ENCODE results near the gene GALNT9.
"Not testable (repeated sequence)": the region's sequence is repeated elsewhere in the genome, so short reads cannot be mapped to it uniquely, and the experiment has no call there.

GALNT9 gene

DNA sequence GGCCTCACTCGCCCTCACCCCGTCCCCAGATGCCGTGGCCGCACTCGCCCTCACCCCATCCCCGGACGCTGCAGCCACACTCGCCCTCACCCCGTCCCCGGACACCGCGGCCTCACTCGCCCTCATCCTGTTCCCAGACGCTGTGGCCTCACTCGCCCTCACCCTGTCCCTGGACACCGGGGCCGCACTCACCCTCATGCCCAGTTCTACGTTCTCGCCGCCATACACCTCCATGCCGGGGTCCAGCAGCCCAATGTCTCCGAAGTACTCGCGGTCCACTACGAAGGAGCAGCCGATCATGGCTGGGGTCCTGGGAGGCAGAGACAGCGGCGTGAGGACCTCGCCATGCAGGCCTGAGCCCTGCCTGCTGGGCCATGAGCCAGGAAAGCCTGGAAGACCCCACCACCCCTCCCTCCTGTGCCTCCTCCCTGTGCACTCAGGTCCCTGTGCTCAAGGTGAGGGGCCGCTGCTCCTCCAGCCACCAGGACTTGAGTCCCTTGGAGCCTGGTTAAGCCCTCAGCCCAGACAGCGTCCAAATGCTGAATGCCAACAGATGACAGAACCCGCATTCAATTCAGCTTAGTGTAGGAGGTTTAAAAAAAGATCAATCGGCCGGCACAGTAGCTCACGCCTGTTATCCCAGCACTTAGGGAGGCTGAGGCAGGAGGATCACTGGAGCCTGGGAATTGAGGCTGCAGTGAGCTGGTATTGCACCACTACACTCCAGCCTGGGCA is 81.5 kb downstream of the GALNT9 start:
- no peak for DNase-seq

DNA sequence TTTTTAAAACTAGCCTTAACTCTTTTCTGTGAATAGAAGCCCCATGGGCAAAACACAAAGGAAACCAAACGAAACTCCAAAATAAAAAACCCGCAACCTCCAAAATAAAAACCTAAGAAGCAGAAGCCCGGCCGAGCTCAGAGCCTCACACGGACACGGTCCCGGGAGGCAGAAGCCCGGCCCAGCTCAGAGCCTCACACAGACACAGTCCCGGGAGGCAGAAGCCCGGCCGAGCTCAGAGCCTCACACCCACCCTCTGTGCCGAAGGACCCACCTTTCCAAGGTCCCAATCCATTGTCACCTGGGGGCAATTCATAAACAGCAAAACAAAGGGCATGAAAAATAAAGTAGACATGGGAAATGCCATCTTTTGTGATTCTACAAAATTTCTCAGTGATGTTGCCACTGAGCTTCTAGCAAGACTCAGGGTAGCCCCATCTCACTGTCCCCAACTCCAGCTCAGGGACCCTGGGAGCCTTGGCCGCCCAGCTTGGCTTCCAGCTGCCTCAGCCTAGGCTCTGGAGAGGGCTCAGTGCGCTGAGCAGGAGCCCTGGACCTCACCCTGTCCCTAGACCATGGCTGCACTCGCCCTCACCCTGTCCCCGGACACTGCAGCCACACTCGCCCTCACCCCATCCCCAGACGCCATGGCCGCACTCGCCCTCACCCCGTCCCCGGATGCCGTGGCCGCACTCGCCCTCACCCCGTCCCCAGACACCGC is 82.2 kb downstream of the GALNT9 start:
- DNase-seq: no peak

DNA sequence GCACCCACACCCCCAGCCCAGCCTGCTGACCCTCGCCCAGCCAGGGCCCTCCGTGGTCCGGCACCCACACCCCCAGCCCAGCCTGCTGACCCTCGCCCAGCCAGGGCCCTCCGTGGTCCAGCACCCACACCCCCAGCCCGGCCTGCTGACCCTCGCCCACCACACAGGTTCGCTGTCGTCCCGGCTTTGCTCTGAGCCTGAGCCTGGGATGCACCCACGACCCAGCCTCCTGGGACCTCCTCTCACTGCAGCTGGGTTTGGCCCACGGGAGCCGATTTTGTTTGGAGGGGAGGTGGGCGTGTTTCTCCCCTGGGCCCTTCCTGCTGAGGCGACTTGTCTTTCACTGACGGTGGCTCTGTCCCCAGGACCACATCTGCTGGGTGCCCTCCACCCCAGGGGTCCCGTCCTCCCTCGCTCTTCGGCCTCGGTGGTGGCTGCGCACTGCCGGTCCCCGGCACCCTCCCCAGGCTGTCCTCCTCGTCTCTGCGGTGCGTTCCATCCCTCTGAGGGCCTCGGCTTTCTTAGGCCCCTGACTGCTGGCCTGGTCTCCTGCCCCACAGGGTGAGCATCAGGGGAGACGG is 83.8 kb downstream of the GALNT9 start:
- DNase-seq: no peak

DNA sequence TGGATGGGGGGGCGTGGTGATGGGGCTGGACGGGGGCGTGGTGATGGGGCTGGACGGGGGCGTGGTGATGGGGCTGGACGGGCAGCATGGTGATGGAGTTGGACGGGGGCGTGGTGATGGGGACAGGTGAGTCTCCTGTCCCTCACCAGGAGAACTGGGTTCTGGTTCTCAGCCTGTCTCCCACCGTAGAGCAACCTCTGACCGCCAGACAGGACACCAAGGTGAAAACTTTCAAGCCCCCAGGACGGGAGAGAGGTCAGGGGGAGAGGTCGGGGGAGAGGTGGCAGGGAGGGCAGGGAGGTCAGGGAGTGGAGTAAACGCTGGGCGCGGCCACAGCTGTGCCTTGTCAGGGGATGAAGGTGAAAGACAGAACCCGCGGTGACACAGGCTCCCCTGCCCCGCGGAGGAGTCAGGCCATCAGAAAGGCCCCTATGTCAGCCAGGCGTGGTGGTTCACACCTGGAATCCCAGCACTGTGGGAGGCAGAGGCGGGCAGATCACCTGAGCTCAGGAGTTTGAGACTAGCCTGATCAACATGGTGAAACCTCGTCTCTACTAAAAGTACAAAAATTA is 84.6 kb downstream of the GALNT9 start:
- DNase-seq: no peak

DNA sequence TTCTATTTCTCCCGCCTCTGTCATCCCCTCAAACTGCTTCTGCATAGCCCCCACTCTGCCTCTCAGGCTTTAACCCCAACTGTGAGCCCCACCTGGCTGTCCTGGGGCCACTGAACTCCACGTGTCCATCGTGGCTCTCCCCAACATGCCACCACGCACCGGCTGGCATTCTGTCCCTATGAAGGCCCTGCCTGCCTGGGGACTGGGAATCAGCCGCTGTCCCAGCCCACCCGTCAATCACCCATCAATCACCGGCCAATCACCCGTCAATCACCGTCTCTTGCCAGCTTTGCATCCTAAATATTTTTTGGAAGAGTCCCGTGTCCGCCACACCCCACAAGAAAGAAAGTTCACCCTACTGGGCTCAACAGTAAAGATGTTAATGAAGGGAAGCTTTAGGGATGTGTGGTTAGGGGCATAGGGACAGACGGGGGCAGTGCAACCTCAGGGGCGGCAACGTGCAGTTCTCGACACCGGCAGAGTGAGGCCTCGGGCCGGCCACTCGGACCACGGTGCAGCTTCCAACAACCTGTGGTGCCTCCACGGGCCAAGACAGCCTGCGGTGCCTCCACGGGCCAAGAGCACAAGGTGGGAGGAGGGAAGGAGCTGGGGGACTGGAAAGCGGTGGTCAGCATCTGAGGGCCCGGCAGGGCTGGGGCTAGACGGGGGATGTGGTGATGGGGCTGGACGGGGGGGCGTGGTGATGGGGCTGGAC is 85.6 kb downstream of the GALNT9 start:
- DNase-seq: no peak

DNA sequence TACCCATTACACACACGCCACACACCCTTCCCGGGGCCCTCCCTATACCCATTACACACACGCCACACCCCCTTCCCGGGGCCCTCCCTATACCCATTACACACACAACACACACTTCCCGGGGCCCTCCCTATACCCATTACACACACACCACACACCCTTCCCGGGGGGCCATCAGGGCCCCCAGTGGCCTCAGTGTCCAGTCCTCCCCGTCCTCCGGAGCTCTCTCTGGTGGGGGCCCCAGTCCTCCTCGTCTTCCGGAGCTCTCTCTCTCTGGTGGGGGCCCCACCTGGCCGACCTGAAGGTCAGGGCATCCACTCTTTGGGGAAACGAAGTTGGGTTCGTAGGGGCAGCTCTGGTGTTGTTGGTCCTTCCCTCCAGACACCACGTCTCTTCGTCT is 86.2 kb downstream of the GALNT9 start:
- DNase-seq: not testable (repeated sequence)

DNA sequence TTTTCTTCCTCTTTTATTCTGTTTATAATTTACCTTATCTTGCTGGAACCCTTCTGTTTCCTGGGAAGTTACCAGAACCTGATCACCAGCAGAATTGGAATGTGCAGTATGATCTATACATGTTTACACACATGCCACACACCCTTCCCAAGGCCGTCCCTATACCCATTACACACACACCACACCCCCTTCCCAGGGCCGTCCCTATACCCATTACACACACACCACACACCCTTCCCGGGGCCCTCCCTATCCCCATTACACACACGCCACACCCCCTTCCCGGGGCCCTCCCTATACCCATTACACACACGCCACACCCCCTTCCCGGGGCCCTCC is 88.8 kb downstream of the GALNT9 start:
- DNase-seq: not testable (repeated sequence)

DNA sequence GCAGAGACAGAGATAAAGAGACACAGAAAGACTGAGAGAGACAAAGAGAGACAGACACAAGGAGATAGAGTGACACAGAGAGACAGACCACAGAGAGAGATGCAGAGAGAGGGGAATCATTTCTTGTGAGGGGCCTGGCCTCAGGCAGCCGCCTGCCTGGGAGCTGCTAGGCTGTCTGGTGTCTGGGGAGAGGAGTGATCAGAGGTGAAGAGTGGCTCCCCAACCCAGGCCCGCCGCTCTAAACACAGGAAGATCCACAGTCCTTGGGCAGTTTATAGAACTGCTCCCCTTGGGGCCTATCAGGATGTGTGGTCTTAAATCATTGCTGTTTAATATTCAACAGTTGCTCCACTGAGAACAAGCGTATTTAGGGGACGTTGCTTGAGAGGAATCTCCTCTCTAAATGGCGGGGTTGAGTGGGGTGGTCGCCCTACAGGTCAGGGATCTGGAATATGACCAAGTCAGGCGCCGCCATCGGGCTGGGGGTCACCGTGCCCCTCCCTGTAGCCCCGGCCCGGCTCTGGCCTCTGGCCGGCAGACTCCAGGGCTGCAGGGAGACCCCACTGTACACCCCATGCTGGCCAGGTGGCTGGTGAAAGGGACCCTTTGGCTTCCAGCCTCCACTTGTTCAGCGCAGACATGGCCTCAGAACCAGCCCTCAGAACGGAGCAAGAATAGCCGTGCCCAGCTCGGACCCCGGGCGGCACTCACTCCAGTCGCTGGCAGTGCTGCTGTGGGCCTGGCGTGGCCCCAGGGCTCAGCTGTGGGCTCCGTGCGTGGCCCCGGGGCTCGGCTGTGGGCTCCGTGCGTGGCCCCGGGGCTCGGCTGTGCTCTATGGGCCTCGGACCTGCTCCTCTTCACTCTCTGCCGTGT is 89.4 kb downstream of the GALNT9 start:
- DNase-seq: no peak

DNA sequence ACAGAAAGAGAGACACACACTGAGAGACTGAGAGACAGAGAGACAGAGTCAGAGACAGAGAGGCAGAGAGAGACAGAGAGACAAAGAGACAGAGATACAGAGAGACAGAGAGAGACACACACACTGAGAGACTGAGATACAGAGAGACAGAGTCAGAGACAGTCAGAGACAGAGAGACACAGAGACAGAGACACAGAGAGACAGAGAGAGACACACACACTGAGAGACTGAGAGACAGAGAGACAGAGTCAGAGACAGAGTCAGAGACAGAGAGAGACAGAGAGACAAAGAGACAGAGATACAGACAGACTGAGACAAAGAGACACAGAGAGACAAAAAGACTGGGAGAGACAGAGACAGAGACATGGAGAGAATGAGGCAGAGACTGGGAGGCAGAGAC is 90.0 kb downstream of the GALNT9 start:
- no peak for DNase-seq

DNA sequence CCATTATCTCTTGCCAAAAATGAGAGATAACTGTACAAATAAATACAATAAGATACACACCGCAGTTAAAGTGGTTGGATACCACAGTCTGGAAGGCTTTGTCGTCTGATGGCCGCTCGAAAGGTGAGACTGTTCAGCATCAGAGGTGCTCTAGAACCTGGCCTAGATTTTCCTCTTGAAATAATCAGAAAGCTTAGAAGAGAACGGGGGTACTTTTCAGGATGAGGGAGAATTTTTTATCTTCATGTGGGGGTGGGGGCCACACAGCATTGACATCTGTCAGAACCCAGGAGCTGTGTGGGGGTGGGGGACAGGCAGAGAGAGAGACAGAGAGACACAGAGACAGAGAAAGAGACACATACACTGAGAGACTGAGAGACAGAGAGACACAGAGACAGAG is 90.5 kb downstream of the GALNT9 start:
- DNase-seq: no peak

DNA sequence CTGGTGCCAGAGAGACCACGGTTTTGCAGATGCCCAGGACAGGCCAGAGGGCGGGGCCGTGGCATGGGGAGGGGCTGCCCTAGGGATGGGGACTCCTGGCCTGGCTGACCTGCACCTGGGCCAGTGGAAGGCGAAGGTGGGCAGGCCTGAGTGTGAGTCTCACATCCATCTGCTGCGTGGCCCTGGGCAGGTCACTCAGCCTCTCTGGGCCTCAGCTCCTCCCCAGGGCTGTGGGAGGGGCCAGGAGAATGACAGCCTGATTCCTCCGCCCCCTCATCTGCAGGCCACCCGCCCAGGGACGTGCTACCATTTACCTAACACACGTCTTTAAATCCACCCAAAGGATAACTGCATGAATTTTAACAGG is 90.9 kb downstream of the GALNT9 start:
- no peak for DNase-seq

DNA sequence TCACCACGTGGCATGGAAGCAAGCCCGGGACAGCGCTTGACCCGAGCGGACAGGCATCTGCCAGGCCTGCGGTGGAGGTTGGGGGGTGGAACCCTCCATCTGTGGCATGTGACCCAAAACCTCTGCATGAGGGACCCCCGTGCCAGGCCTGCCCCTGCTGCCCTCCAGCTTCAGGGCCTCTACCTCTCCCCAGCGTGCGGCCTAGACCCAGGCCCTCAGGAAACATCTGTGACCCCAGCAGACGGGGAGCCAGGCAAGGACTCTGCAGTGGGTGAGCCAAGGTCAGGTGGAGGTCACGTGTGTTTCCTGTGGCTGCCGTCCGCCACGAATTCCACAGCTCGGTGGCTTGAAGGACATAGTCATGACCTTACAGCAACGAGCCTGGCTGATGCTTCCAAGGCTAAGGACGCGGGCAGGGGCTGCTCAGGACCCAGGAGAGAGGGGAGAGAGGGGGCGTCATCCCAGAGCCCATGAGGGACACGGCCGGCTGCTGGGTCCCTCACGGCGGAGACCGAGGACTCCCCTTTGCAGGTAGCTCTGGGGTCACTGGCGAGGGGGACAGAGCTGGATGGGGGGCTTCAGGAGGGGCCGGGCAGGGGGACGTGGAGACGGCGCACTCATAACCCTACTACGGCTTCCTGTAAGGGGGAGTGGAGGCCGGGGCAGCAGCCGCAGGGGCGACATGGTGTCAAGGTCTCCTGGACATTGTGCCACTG is 91.5 kb downstream of the GALNT9 start:
- no peak for DNase-seq

DNA sequence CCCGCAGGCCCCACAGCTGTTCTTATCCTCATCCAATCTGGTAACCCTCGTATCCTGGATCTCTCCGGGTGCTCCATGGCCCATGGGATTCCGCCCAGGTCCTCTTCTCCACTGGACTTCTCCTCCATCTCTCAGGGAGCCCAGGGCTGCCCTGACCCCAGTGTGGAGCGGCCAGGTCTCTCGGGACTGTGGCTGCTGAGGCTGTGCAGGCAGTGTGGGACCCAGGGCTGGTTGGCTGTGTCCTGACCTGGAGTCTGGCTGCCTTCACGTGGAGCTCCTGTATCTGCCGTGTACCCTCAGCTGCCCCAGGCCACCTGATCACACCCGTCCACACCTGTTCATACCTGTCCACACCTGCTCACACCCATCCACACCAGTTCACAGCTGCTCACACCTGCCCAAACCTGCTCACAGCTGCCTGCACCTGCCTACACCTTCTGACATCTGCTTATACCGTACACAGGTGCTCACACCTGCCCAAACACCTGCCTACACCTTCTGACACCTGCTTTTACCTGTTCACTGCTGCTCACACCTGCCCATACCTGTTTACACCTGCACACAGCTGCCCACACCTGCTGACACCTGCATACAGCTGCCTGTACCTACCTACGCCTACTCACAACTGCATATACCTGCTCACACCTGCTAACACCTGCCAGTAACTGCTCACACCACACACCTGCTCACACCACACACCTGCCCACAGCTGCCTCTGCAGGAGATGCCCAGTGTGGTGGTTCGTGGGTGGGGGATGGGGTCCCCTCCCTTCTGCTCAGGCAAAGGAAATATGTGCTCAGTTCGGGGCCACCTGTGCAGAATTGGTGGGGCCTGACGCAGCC is 92.2 kb downstream of the GALNT9 start:
- DNase-seq: no peak

DNA sequence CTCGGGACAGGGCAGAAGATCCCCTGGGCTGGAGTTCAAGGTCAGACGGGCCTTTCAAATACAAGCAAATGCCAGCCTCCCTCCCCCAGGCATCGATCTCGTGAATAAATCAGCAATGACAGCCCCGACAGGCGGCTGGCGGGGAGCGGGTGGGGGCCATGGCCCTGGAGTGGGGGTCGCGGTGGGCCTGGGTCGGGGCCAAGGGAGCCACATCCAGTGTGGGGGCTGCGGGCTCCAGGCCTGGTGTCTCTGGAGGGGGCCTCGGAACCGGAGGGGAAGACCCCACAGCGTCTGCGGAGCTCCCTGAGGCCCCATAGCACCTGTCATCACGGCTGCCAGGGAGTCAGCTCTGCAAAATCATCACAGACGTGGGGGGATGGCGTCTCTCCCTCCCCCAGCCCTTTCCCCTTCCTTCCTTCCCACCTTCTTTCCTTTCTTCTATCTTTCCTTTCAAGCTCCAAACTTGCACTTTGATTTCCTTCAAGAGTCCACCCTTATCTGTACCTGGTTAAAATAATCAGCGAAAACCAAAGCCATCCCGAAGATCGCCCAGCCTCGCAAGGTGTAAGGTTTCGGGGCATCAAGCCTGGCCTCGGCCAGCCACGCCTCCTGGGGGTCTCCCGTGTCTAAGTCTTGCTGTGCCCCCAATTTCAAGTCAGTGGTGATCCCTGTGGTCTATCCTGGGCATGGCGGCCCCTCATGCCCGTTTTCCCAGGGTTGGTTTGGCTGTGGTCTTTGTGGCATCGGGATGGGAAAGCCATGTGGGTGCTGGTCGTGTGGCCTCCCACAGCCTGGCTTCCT is 93.1 kb downstream of the GALNT9 start:
- no peak for DNase-seq

DNA sequence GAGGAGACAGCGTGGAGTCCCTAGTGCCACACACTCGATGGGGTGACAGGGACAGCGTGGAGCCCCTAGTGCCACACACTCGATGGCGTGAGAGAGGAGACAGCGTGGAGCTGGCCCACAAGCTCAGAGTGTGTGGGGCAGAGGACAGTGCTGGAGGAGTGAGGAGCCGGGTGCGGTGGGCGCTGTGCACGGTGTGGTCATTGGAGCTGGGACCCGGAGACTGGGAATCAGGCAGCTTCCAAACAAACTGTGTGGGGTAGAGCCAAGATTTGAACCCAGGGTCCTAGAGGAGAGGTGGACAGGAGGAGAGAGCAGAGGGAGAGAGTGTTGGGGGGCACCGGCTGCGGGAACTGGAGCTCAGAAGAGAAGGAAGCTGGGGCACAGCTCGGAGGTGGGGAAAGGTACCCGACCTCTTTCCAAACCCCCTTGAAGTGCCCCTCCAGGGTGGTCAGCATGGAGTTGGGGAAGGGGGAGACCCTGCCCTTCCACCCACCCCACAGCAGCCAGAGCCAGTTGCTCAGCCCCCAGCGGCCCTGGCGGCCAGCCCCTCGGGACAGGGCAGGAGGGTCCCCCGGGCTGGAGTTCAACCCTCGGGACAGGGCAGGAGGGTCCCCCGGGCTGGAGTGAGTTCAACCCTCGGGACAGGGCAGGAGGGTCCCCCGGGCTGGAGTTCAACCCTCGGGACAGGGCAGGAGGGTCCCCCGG is 94.1 kb downstream of the GALNT9 start:
- DNase-seq: no peak

DNA sequence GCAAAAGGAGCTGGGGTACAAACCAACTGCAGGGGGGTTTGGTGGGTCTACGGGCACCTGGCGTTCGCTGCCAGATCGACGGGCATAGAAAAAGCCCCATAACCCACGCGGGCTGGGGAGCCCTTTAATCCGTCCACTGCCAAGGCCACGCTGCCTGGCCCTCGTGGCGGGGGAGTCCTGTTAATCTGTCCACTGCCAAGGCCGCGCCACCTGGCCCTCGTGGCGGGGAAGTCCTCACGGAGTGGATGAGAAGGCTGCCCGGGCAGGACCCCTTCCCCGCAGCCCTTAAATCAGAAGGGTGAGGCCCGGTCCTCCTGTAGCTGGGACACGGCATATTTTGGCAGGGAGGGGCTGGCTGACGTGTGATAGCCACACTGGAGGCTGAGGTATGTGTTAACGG is 99.0 kb downstream of the GALNT9 start:
- no peak for DNase-seq

DNA sequence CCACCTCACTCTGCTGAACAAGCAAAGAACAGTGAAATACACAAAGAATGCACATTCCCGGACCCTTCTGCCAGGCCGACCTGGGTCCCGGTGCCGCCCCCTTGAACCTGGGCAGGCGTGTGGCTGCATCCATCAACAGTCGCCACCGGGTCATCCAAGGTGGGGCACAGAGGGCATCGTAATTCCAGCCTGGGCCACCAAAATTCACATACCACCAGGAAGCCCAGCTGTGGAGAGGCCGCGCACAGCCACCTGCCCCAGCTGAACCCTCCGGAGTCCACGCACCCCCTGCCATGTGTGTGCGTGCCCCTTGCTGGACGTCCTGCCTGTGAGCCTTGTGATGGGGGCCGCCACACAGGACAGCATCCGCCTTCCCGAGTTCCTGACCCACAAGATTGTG is 99.5 kb downstream of the GALNT9 start:
- no peak for DNase-seq

DNA sequence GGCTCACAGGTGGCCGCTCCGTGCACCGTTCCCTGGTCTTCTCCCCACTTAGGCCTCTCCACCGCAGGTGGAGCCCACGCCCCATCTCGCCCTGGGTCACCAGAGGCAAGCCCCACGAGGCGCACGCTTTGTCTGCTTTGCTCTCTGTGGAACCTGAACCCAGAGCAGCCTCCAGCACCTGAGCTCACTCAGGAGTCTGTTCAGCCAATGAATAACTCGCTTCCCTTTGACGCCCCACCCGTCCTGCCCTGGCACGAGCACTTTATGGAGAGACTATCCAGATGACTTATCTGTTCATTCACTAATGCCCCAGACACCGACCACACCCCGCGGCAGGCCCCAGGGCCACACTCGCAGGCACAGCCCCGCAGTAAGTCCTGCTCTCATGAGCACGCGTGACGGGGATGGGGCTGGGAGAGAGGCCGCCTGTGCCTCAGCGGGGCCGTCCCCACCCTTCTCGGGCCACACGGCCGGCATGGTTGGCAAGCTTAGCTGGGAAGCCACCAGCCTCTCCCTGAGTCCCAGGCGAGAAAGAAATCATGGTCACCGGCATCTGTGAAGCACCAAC is 100.1 kb downstream of the GALNT9 start:
- no peak for DNase-seq

Data from inflammatory macrophage treated with lipopolysaccharide for 4 hours (primary cell).